Dedifferentiated amniotic fluid mesenchymal stem cell (primary cell): Measurements from ENCODE around the gene CDKN1A.

Source experiments
- DNase-seq: peaks from one replicate; pipeline ENCODE4 v3.0.0-alpha.2; 2016; ENCODE audit errors: extremely low spot score

The CDKN1A gene

DNA sequence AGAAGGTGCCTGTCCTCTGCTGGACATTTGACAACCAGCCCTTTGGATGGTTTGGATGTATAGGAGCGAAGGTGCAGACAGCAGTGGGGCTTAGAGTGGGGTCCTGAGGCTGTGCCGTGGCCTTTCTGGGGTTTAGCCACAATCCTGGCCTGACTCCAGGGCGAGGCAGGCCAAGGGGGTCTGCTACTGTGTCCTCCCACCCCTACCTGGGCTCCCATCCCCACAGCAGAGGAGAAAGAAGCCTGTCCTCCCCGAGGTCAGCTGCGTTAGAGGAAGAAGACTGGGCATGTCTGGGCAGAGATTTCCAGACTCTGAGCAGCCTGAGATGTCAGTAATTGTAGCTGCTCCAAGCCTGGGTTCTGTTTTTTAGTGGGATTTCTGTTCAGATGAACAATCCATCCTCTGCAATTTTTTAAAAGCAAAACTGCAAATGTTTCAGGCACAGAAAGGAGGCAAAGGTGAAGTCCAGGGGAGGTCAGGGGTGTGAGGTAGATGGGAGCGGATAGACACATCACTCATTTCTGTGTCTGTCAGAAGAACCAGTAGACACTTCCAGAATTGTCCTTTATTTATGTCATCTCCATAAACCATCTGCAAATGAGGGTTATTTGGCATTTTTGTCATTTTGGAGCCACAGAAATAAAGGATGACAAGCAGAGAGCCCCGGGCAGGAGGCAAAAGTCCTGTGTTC lies 1.3 kb upstream of the CDKN1A start:
- no peak for DNase-seq

DNA sequence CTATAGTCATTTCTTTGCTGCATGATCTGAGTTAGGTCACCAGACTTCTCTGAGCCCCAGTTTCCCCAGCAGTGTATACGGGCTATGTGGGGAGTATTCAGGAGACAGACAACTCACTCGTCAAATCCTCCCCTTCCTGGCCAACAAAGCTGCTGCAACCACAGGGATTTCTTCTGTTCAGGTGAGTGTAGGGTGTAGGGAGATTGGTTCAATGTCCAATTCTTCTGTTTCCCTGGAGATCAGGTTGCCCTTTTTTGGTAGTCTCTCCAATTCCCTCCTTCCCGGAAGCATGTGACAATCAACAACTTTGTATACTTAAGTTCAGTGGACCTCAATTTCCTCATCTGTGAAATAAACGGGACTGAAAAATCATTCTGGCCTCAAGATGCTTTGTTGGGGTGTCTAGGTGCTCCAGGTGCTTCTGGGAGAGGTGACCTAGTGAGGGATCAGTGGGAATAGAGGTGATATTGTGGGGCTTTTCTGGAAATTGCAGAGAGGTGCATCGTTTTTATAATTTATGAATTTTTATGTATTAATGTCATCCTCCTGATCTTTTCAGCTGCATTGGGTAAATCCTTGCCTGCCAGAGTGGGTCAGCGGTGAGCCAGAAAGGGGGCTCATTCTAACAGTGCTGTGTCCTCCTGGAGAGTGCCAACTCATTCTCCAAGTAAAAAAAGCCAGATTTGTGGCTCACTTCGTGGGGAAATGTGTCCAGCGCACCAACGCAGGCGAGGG lies 594 bp upstream of the CDKN1A start:
- DNase-seq = no peak

GRCh38 chr6:36679043-36679833 lies 724 bp downstream of the CDKN1A start:
- no peak for DNase-seq

DNA sequence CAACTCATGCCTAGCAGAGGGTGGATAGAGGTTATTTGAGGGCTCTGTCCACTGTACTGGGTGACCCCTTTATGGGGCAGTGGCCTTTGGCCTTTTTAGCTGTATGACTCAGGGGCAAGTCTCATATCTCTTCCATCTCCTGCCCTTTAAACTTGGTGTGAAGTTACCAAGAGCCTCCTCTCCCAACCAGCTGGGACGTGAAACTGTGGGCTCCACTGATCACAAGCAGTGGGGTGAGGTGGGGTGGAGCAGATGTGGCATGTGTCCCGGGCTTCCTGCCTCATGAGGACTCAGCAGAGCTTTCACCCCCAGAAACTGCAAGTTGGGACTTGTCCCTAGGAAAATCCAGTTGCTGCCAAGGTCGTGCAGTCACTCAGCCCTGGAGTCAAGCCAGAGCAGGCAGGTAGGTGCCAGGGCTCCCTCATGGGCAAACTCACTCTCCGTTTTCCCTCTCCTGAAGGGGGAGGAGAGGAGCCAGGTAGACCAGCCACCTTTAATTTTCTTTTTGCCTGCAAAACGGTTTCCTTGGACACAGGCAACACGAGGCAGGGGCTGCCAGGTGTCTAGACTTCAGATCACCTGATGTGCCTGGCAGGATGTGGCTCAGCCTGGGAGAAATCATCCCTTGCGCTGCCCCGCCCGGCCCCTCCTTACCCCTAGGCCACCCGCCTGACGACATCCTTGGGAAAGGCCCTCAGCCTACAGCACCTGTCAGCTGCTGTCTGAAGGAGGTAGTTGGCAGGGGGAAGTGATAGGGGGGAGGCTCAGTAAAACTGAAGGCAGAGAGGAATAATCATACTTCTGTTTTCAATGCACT lies 4.0 kb downstream of the CDKN1A start:
- no peak for DNase-seq

DNA sequence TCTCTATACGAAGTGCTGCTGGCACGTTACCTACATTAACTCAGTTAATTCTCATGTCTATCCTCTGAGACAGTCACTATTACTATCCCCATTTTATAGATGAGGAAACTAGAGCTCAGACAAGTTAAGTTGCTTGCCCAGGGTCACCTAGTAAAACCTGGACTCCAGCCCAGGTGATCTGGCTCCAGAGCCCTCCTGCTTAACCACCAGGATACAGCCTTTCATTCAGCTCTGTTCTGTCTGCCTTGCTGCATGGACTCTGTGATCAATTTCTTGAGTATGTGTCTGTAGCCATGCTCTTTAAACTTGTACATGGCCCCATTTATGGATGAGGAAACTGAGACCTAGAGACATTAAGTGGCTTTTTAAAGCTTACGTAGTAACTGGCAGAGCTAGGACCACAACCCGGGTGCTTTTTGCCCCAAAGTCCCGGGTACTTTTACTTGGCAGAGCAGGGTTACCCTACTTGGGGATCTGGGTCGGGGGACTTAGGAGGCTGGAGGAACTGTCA lies 4.7 kb downstream of the CDKN1A start:
- DNase-seq = no peak

- DNase-seq = no peak
These were observed 5.3 kb downstream of the CDKN1A start for GRCh38 chr6:36683656-36684446.

GRCh38 chr6:36684447-36684812 lies 5.9 kb downstream of the CDKN1A start:
- DNase-seq = no peak

GRCh38 chr6:36685166-36685924 lies 6.8 kb downstream of the CDKN1A start:
- no peak for DNase-seq

DNA sequence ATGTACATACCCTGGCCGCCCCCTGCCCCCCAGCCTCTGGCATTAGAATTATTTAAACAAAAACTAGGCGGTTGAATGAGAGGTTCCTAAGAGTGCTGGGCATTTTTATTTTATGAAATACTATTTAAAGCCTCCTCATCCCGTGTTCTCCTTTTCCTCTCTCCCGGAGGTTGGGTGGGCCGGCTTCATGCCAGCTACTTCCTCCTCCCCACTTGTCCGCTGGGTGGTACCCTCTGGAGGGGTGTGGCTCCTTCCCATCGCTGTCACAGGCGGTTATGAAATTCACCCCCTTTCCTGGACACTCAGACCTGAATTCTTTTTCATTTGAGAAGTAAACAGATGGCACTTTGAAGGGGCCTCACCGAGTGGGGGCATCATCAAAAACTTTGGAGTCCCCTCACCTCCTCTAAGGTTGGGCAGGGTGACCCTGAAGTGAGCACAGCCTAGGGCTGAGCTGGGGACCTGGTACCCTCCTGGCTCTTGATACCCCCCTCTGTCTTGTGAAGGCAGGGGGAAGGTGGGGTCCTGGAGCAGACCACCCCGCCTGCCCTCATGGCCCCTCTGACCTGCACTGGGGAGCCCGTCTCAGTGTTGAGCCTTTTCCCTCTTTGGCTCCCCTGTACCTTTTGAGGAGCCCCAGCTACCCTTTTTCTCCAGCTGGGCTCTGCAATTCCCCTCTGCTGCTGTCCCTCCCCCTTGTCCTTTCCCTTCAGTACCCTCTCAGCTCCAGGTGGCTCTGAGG lies 7.6 kb downstream of the CDKN1A start:
- DNase-seq = no peak

GRCh38 chr6:36686668-36687513 lies 8.4 kb downstream of the CDKN1A start:
- DNase-seq = no peak

GRCh38 chr6:36688063-36688738 lies 9.7 kb downstream of the CDKN1A start:
- DNase-seq = peak; percentile 40

GRCh38 chr6:36688739-36689075 lies 10.2 kb downstream of the CDKN1A start:
- DNase-seq = no peak

DNA sequence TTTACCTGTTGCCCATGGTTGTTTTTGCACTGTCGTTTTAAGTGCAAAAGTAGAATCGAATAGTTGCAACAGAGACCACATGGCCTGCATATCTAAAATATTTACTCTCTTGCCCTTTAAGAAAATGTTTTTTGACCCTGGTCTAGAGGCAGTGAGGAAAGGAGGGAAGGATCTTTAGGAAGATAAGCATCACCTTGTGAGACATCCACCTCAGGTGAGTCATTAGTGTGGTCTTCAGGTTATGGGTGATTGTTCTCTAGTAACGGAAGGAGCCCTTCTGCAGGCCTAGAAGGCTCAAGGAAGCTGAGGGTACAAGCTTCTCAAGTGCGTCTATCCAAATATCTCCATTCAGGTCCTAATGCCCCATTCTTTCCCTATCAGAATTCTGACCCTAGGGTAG lies 12.5 kb downstream of the CDKN1A start:
- DNase-seq = no peak

DNA sequence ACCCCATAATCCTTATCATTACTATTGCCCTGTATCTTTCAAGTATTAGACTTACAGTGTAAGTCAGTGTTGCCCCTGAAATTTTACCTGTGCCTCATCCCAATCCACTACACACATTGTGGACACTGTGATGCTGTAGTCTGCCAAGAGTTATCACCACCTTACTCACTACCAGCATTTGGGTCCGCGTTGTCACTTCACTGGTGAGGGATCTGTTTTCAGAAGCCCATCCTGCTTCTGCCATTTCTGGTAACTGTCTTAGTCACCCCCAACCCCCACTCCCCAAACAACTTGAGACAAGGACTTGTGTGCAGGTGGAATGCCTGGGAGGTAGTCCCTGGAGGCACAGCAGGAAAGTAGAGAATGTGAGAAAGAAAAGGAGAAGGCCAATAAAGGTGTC lies 13.1 kb downstream of the CDKN1A start:
- DNase-seq = no peak

- no peak for DNase-seq
These were observed 13.7 kb downstream of the CDKN1A start for GRCh38 chr6:36692220-36692619.

- DNase-seq = no peak
These were observed 14.6 kb downstream of the CDKN1A start for GRCh38 chr6:36692861-36693702.

DNA sequence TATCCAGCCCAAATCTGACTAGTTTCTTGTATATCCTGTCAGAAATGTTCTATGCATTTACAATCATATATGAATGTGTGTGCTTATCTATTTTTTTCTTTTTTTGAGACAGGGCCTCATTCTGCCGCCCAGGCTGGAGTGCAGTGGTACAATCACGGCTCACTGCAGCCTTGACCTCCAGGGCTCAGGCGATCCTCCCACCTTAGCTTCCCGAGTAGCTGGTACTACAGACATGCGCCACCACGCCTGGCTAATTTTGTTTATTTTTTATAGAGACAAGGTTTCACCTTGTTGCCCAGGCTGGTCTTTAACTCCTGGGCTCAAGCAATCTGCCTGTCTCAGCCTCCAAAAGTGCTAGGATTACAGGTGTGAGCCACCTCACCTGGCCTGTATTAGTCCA lies 16.1 kb downstream of the CDKN1A start:
- no peak for DNase-seq
